Activated naive CD8-positive, alpha-beta T cell treated with anti-CD3 and anti-CD28 coated beads, Interleukin-2, amount 10 ng/mL, durations not matched to agents 7 days and 5 days (primary cell): ENCODE measurements around the gene SMARCB1. TPM values are rescaled to one million over a fixed set of nuclear protein-coding genes. Genes with fewer than 3 reads are reported as not detected.

ENCODE experiments used
- ATAC-seq: fragments of 150-1000 bp; cut with Tn5 transposase; one replicate; pipeline ENCODE4 v1.10.0; 2021; ENCODE audit warnings: low read depth, moderate library complexity
- POLR2A ChIA-PET: fragments of 350-600 bp; sonication (Branson Sonifier 250); formaldehyde crosslinking; loops from one replicate; lab custom pipeline; 2021; ENCODE audit warnings: antibody characterized with exemption; lab: Charles Lee
- DNase-seq: peaks from one replicate; pipeline ENCODE4 v3.0.0; 2021
- H3K27ac Mint-ChIP-seq: one replicate; pipeline ENCODE4 v1.8.0; 2022; ENCODE audit warnings: mild to moderate bottlenecking, mixed read lengths
- H3K27me3 Mint-ChIP-seq: one replicate; pipeline ENCODE4 v1.8.0; 2022; ENCODE audit warnings: mild to moderate bottlenecking, moderate library complexity, mixed read lengths
- H3K36me3 Mint-ChIP-seq: one replicate; pipeline ENCODE4 v1.8.0; 2021; ENCODE audit warnings: mild to moderate bottlenecking, mixed read lengths
- H3K4me1 Mint-ChIP-seq: one replicate; pipeline ENCODE4 v1.8.0; 2021; ENCODE audit warnings: mixed read lengths
- H3K4me3 Mint-ChIP-seq: one replicate; pipeline ENCODE4 v1.8.0; 2022; ENCODE audit warnings: mild to moderate bottlenecking, moderate library complexity, mixed read lengths
- H3K9me3 Mint-ChIP-seq: one replicate; pipeline ENCODE4 v1.8.0; 2021; ENCODE audit warnings: mixed read lengths
- total RNA-seq, 2 experiments: library from RNA; stranded (reverse); gene quantifications; one replicate each; pipeline ENCODE4 v1.2.3, GENCODE V29; 2021

Gene SMARCB1
- total RNA-seq, 2 experiments from 2014 or later = 81.2 to 82.8 TPM

GRCh38 chr22:23803001-23803819, 16.4 kb downstream of the SMARCB1 start:
- ATAC-seq (no peak), DNase-seq (no peak)
- H3K27me3 Mint-ChIP-seq = no peaks in the 10 kb centered on the region
- H3K36me3 Mint-ChIP-seq = peaks cover 31% of the 10 kb centered on the region
- H3K4me3 Mint-ChIP-seq = no peak overlapping the region
- no peaks in the 10 kb centered on the region for H3K9me3 Mint-ChIP-seq
- H3K27ac Mint-ChIP-seq = no peak overlapping the region
- H3K4me1 Mint-ChIP-seq = no peaks in the 10 kb centered on the region
- POLR2A ChIA-PET = no interaction called here

- no peak for ATAC-seq
- H3K36me3 Mint-ChIP-seq = peaks cover 30% of the 10 kb centered on the region
Measured at GRCh38 chr22:23804781-23805291, 18.1 kb downstream of the SMARCB1 start.

GRCh38 chr22:23806837-23807236, 20.1 kb downstream of the SMARCB1 start:
- no peak overlapping the region for H3K4me3 Mint-ChIP-seq
- POLR2A ChIA-PET = no interaction called here
- H3K4me1 Mint-ChIP-seq = no peaks in the 10 kb centered on the region
- H3K36me3 Mint-ChIP-seq = peaks cover 35% of the 10 kb centered on the region
- no peak for DNase-seq
- H3K27me3 Mint-ChIP-seq = no peaks in the 10 kb centered on the region
- no peaks in the 10 kb centered on the region for H3K9me3 Mint-ChIP-seq
- ATAC-seq = no peak
- no peak overlapping the region for H3K27ac Mint-ChIP-seq

More at GRCh38 chr22:23804781-23805291, 18.1 kb downstream of the SMARCB1 start:
- Mint-ChIP-seq H3K27ac (no peak overlapping the region), H3K9me3 (no peaks in the 10 kb centered on the region), H3K27me3 (no peaks in the 10 kb centered on the region), H3K4me3 (no peak overlapping the region), H3K4me1 (no peaks in the 10 kb centered on the region)
- POLR2A ChIA-PET = no interaction called here
- no peak for DNase-seq

- no peak overlapping the region for H3K27ac Mint-ChIP-seq
- H3K4me1 Mint-ChIP-seq = no peaks in the 10 kb centered on the region
- POLR2A ChIA-PET = interaction anchor here (0.6 to 1.4 kb wide), 3 partner anchors 8 to 691 kb away, joined by 3 to 6 read pairs (median 4); no protein-coding TSS in a partner anchor
- peaks cover 38% of the 10 kb centered on the region for H3K36me3 Mint-ChIP-seq
- ATAC-seq (no peak), DNase-seq (no peak)
- no peak overlapping the region for H3K4me3 Mint-ChIP-seq
- no peaks in the 10 kb centered on the region for H3K9me3 Mint-ChIP-seq
- no peaks in the 10 kb centered on the region for H3K27me3 Mint-ChIP-seq
Measured at GRCh38 chr22:23812378-23812777, 25.6 kb downstream of the SMARCB1 start.

GRCh38 chr22:23815541-23816155, 28.9 kb downstream of the SMARCB1 start:
- Mint-ChIP-seq H3K27me3 (no peaks in the 10 kb centered on the region), H3K36me3 (peaks cover 48% of the 10 kb centered on the region), H3K9me3 (no peaks in the 10 kb centered on the region), H3K4me3 (no peak overlapping the region), H3K27ac (peak overlapping the region; percentile 56), H3K4me1 (peaks cover 14% of the 10 kb centered on the region)
- POLR2A ChIA-PET = no interaction called here
- ATAC-seq = no peak
- DNase-seq = no peak

- ATAC-seq (no peak), DNase-seq (no peak)
- Mint-ChIP-seq H3K9me3 (no peaks in the 10 kb centered on the region), H3K36me3 (peaks cover 49% of the 10 kb centered on the region), H3K27ac (peak overlapping the region; percentile 39), H3K4me3 (no peak overlapping the region), H3K4me1 (peaks cover 21% of the 10 kb centered on the region), H3K27me3 (no peaks in the 10 kb centered on the region)
- POLR2A ChIA-PET = no interaction called here
Measured at GRCh38 chr22:23816156-23816976, 29.6 kb downstream of the SMARCB1 start.

- no peak for DNase-seq
- H3K4me1 Mint-ChIP-seq = peaks cover 24% of the 10 kb centered on the region
- H3K36me3 Mint-ChIP-seq = peaks cover 46% of the 10 kb centered on the region
- POLR2A ChIA-PET = no interaction called here
- no peaks in the 10 kb centered on the region for H3K27me3 Mint-ChIP-seq
- H3K9me3 Mint-ChIP-seq = no peaks in the 10 kb centered on the region
- no peak for ATAC-seq
- H3K4me3 Mint-ChIP-seq = no peak overlapping the region
- H3K27ac Mint-ChIP-seq = peak overlapping the region; percentile 39
Measured at GRCh38 chr22:23817146-23817545, 30.4 kb downstream of the SMARCB1 start.

- POLR2A ChIA-PET = interaction anchor here (0.6 kb wide), 1 partner anchor 11 kb away, joined by 4 read pairs; no protein-coding TSS in a partner anchor
- ATAC-seq = no peak
- peak overlapping the region; percentile 15 for H3K27ac Mint-ChIP-seq
- H3K4me3 Mint-ChIP-seq = no peak overlapping the region
- peaks cover 26% of the 10 kb centered on the region for H3K4me1 Mint-ChIP-seq
- H3K9me3 Mint-ChIP-seq = no peaks in the 10 kb centered on the region
- no peak for DNase-seq
- peaks cover 53% of the 10 kb centered on the region for H3K36me3 Mint-ChIP-seq
- H3K27me3 Mint-ChIP-seq = no peaks in the 10 kb centered on the region
Measured at GRCh38 chr22:23818541-23818940, 31.8 kb downstream of the SMARCB1 start.

- DNase-seq (peak; percentile 73), ATAC-seq (peak; percentile 96)
- Mint-ChIP-seq H3K27me3 (no peaks in the 10 kb centered on the region), H3K4me3 (peak overlapping the region; percentile 75), H3K4me1 (peaks cover 34% of the 10 kb centered on the region), H3K27ac (peak overlapping the region; percentile 97), H3K9me3 (no peaks in the 10 kb centered on the region), H3K36me3 (peaks cover 61% of the 10 kb centered on the region)
- POLR2A ChIA-PET = interaction anchor here (0.6 to 2.0 kb wide), 10 partner anchors 9 to 73 kb away, joined by 4 to 18 read pairs (median 4); partner anchors contain the start of genes CHCHD10, DERL3, MIF and SLC2A11
Measured at GRCh38 chr22:23820748-23821211, 34.0 kb downstream of the SMARCB1 start.

- POLR2A ChIA-PET = interaction anchor here (1.5 kb wide), 1 partner anchor 72 kb away, joined by 5 read pairs; the partner anchor contains the start of gene MIF
- ATAC-seq (no peak), DNase-seq (no peak)
- no peaks in the 10 kb centered on the region for H3K27me3 Mint-ChIP-seq
- no peak overlapping the region for H3K4me3 Mint-ChIP-seq
- H3K36me3 Mint-ChIP-seq = peaks cover 58% of the 10 kb centered on the region
- no peaks in the 10 kb centered on the region for H3K9me3 Mint-ChIP-seq
- H3K27ac Mint-ChIP-seq = peak overlapping the region; percentile 97
- peaks cover 40% of the 10 kb centered on the region for H3K4me1 Mint-ChIP-seq
Measured at GRCh38 chr22:23822101-23822671, 35.4 kb downstream of the SMARCB1 start.

- Mint-ChIP-seq H3K36me3 (peaks cover 54% of the 10 kb centered on the region), H3K4me3 (no peak overlapping the region), H3K9me3 (no peaks in the 10 kb centered on the region), H3K27me3 (no peaks in the 10 kb centered on the region), H3K4me1 (peaks cover 40% of the 10 kb centered on the region), H3K27ac (peak overlapping the region; percentile 80)
- ATAC-seq = no peak
- POLR2A ChIA-PET = no interaction called here
- DNase-seq = no peak
Measured at GRCh38 chr22:23823331-23823791, 36.6 kb downstream of the SMARCB1 start.

- peaks cover 46% of the 10 kb centered on the region for H3K36me3 Mint-ChIP-seq
- H3K27me3 Mint-ChIP-seq = no peaks in the 10 kb centered on the region
- DNase-seq = no peak
- POLR2A ChIA-PET = no interaction called here
- peak overlapping the region; percentile 80 for H3K27ac Mint-ChIP-seq
- H3K4me1 Mint-ChIP-seq = peaks cover 35% of the 10 kb centered on the region
- no peak for ATAC-seq
- no peak overlapping the region for H3K4me3 Mint-ChIP-seq
- H3K9me3 Mint-ChIP-seq = no peaks in the 10 kb centered on the region
Measured at GRCh38 chr22:23824476-23825245, 37.9 kb downstream of the SMARCB1 start.
